ENCODE results near the gene SEPTIN2. TPM values are rescaled to one million over a fixed set of nuclear protein-coding genes. Genes with fewer than 3 reads are reported as not detected.
A peak's percentile ranks its signal among the peaks of the same experiment; 100 is the strongest.

The SEPTIN2 gene
- total RNA-seq, 2 donors from 2014 or later = 143 to 193 TPM

- Histone ChIP-seq H3K27ac (no peak overlapping the region), H3K4me3 (no peak overlapping the region), H3K36me3 (peaks cover 4% of the 10 kb centered on the region), H3K9me3 (no peaks in the 10 kb centered on the region), H3K4me1 (peaks cover 0 to 16% of the 10 kb centered on the region in 2 donors), H3K27me3 (no peaks in the 10 kb centered on the region)
- TF ChIP-seq CTCF (IDR thresholded peaks at IDR 0.05) = no peak
- no peak for DNase-seq (ENCODE audit: low spot score)
Measured at GRCh38 chr2:241298673-241299072, 17.1 kb upstream of the SEPTIN2 start.

GRCh38 chr2:241300000-241300399 is 15.7 kb upstream of the SEPTIN2 start:
- TF ChIP-seq CTCF (IDR thresholded peaks at IDR 0.05) = no peak
- peaks cover 0 to 30% of the 10 kb centered on the region in 2 donors for H3K4me1 ChIP-seq
- peaks cover 4% of the 10 kb centered on the region for H3K36me3 ChIP-seq
- H3K27me3 ChIP-seq = no peaks in the 10 kb centered on the region
- no peak for DNase-seq (ENCODE audit: low spot score)
- H3K9me3 ChIP-seq = no peaks in the 10 kb centered on the region
- H3K4me3 ChIP-seq = no peak overlapping the region
- H3K27ac ChIP-seq = no peak overlapping the region

- peak overlapping the region in 1 of 2 donors; percentile 14 for H3K27ac ChIP-seq
- TF ChIP-seq CTCF (IDR thresholded peaks at IDR 0.05) = no peak
- H3K36me3 ChIP-seq = peaks cover 4% of the 10 kb centered on the region
- no peaks in the 10 kb centered on the region for H3K9me3 ChIP-seq
- H3K27me3 ChIP-seq = no peaks in the 10 kb centered on the region
- no peak for DNase-seq (ENCODE audit: low spot score)
- H3K4me1 ChIP-seq = peaks cover 0 to 34% of the 10 kb centered on the region in 2 donors
- H3K4me3 ChIP-seq = no peak overlapping the region
Measured at GRCh38 chr2:241302083-241302482, 13.6 kb upstream of the SEPTIN2 start.

- peak overlapping the region; percentile 14 to 31 for H3K27ac ChIP-seq
- H3K4me1 ChIP-seq = peaks cover 0 to 34% of the 10 kb centered on the region in 2 donors
- DNase-seq (ENCODE audit: low spot score) = no peak
Measured at GRCh38 chr2:241302759-241303651, 12.7 kb upstream of the SEPTIN2 start.

GRCh38 chr2:241304039-241304670 is 11.6 kb upstream of the SEPTIN2 start:
- no peaks in the 10 kb centered on the region for H3K36me3 ChIP-seq
- H3K27ac ChIP-seq = no peak overlapping the region
- no peak for TF ChIP-seq CTCF (IDR thresholded peaks at IDR 0.05)
- H3K9me3 ChIP-seq = no peaks in the 10 kb centered on the region
- no peak for DNase-seq (ENCODE audit: low spot score)
- H3K27me3 ChIP-seq = no peaks in the 10 kb centered on the region
- no peak overlapping the region for H3K4me3 ChIP-seq
- peaks cover 0 to 41% of the 10 kb centered on the region in 2 donors for H3K4me1 ChIP-seq

More at GRCh38 chr2:241302759-241303651, 12.7 kb upstream of the SEPTIN2 start:
- H3K27me3 ChIP-seq = no peaks in the 10 kb centered on the region
- H3K36me3 ChIP-seq = no peaks in the 10 kb centered on the region
- TF ChIP-seq CTCF (IDR thresholded peaks at IDR 0.05) = no peak
- H3K4me3 ChIP-seq = no peak overlapping the region
- H3K9me3 ChIP-seq = no peaks in the 10 kb centered on the region

All from right atrium auricular region (tissue), 2 donors.